ENCODE results near the gene SETD6.

The SETD6 gene

DNA sequence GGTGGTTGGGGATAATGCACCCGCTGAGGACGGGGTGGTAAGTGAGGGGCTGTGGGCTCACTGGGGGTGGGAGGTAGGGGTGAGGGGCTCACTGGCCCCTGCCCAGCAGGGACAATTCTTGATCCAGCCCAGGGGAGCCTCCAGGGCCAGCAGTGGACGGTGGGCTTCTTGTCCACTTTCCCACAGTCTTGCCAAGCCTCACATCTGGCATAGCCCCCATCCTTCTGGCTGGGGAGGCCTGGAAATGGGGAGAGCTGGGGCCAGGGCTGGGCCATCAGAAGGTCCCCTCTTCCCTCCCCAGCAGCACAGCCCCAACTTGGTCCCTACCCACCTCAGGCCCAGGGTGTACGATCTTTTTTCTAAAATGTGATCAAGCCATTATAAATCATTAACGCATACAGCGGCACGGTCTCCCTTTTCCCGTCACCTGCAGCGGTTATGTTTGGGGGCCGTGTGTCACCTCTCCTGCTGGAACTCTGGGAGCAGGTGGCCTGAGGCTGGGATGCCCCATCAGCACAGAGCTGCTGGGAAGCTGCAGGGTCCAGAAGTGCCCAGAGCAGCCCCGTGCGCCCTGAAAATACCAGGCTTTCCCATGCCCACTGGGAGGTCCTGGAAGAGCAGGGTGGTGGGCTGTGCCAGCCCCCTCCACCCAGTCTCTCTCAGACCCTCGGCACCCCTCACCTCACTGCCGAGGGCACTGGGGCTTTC is 7.2 kb upstream of the SETD6 start:
- in situ Hi-C loops (cut with MboI; ENCODE audit: low sequenced_read_pairs) = no loop called here
- no peaks in the 10 kb centered on the region for H3K4me1 ChIP-seq
- no peak for DNase-seq (ENCODE audit: low spot score in 2 of 2)
- no peak overlapping the region for H3K4me3 ChIP-seq
- no peaks in the 10 kb centered on the region for H3K9me3 ChIP-seq
- H3K36me3 ChIP-seq (replicated peaks) = no peaks in the 10 kb centered on the region
- H3K27me3 ChIP-seq (ENCODE audit: low read depth) = no peaks in the 10 kb centered on the region

DNA sequence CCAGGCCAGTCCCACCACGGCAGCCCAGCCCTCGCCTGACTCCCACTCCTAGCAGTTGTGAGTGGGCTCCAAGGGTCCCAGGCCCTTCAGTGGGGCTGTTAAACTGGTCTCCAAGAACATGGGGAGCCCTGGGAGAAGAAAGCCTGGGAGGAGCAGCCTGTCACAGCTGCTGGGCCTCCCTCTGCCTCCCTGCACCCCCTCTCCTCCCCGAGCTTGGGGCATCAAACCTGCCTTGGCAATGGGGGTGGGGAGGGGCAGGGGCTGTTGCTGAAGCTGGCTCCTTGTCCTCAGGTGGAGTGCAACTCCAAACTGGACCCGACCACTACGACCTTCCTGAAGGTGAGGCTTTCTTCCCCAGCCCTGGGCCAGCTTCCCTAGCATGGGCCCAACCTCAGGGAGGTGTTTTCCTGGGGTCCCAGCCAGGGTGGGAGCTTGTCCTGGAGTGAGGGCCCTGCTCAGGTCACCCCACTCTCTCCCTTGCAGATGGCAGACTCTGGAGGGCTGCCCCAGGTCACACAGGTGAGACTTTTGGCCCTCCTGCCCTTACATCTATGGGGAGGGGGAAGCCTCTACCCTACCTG is 6.6 kb upstream of the SETD6 start:
- H3K9me3 ChIP-seq = no peaks in the 10 kb centered on the region
- no peaks in the 10 kb centered on the region; the same call in 1 of the 2 replicates for H3K4me1 ChIP-seq
- no peak overlapping the region for H3K4me3 ChIP-seq
- no peak for DNase-seq (ENCODE audit: low spot score in 2 of 2)
- in situ Hi-C loops (cut with MboI; ENCODE audit: low sequenced_read_pairs) = no loop called here
- no peaks in the 10 kb centered on the region for H3K36me3 ChIP-seq (replicated peaks)
- no peaks in the 10 kb centered on the region for H3K27me3 ChIP-seq (ENCODE audit: low read depth)

DNA sequence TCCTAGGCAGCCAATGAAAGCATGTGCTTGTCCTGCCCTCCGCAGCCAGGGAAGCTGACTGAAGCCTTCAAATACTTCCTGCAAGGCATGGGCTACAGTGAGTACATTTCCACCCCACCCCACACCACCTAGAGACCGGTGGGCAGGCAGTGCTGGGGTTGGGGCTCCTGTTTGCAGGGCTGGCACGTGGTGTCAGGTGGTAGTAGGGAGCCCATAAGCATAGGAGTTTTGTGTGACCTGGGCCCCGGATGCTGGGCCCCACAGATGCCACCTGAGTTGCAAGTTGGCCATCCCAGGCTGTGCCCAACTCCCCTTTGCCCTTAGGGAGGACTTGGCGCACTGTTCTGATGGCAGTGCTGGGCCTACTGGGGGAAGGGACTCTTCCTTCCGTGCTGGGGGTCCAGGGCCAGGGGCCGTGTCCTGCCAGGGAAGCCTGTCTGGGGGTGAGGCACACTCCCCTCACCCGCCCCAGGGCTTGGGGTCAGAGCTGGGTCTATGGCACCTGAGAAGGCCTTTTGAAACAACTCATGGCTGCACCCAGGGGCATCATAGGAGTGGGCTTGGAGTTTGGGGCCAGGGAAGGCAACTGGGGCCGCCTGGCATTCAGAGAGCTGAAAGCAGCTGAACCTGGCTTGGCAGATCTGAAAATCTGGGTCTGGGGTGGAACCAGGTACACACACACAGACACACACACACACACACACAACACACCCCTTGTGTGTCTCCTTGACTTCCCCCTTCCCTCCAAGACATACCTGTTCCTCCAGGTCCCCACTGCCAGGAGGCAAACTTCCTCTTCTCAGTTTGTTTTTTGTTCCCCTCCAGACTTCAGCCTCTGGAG is 5.8 kb upstream of the SETD6 start:
- no peak for DNase-seq (ENCODE audit: low spot score in 2 of 2)
- H3K36me3 ChIP-seq (replicated peaks) = no peaks in the 10 kb centered on the region
- no peaks in the 10 kb centered on the region for H3K9me3 ChIP-seq
- in situ Hi-C loops (cut with MboI; ENCODE audit: low sequenced_read_pairs) = no loop called here
- H3K4me3 ChIP-seq = no peak overlapping the region
- no peaks in the 10 kb centered on the region for H3K27me3 ChIP-seq (ENCODE audit: low read depth)
- H3K4me1 ChIP-seq = peaks cover 6% of the 10 kb centered on the region; the same call in 1 of the 2 replicates

DNA sequence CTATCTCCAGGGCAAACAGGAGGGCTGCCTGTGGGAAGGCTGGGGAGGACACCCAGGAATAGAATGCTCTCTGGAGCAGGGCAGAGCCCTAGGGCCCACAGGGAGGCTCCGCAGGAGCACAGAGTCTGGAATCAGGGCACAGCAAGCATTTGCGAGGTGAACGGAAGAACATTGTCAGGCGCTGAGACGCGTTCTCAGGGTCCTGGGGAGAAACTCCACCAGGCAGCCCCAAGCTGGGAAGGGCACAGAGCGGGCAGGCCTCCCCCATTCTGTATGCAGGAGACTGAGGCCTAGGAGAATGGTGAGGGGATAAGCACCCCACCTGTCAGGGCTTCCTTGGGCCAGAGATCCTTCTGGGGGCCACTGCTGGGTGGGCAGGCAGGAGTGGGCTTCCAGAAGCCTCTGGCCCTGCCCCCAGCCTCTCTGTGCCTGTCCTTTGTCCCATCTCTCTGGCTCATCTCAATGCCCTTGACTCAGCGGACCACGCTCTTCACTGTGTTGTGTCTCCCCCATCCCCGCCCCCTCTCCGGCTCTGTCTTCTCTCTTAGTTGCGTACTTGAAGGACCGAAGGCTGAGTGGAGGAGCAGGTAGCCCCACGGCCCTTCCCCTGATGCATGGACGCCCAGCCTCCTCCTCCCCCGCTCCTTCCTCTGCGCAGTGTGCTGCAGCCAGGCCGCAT is 5.1 kb upstream of the SETD6 start:
- H3K36me3 ChIP-seq (replicated peaks) = no peaks in the 10 kb centered on the region
- no peak for DNase-seq (ENCODE audit: low spot score in 2 of 2)
- no peak overlapping the region for H3K4me3 ChIP-seq
- H3K27me3 ChIP-seq (ENCODE audit: low read depth) = no peaks in the 10 kb centered on the region
- peaks cover 10% of the 10 kb centered on the region for H3K4me1 ChIP-seq
- H3K9me3 ChIP-seq = no peaks in the 10 kb centered on the region
- in situ Hi-C loops (cut with MboI; ENCODE audit: low sequenced_read_pairs) = no loop called here

- DNase-seq (ENCODE audit: low spot score in 2 of 2) = no peak
- Histone ChIP-seq H3K4me1 (peaks cover 10% of the 10 kb centered on the region), H3K27me3 (ENCODE audit: low read depth) (no peaks in the 10 kb centered on the region), H3K36me3 (replicated peaks) (no peaks in the 10 kb centered on the region), H3K9me3 (no peaks in the 10 kb centered on the region), H3K4me3 (no peak overlapping the region)
- in situ Hi-C loops (cut with MboI; ENCODE audit: low sequenced_read_pairs) = no loop called here
Observed at GRCh38 chr16:58510776-58511628, 4.3 kb upstream of the SETD6 start.

- in situ Hi-C loops (cut with MboI; ENCODE audit: low sequenced_read_pairs) = no loop called here
- H3K4me3 ChIP-seq = no peak overlapping the region
- peaks cover 19% of the 10 kb centered on the region for H3K4me1 ChIP-seq
- H3K36me3 ChIP-seq (replicated peaks) = peaks cover 8% of the 10 kb centered on the region
- H3K9me3 ChIP-seq = no peaks in the 10 kb centered on the region
- peak; percentile 48 to 91 for DNase-seq (ENCODE audit: low spot score in 2 of 2)
- no peaks in the 10 kb centered on the region for H3K27me3 ChIP-seq (ENCODE audit: low read depth)
Observed at GRCh38 chr16:58511933-58512815, 3.1 kb upstream of the SETD6 start.

DNA sequence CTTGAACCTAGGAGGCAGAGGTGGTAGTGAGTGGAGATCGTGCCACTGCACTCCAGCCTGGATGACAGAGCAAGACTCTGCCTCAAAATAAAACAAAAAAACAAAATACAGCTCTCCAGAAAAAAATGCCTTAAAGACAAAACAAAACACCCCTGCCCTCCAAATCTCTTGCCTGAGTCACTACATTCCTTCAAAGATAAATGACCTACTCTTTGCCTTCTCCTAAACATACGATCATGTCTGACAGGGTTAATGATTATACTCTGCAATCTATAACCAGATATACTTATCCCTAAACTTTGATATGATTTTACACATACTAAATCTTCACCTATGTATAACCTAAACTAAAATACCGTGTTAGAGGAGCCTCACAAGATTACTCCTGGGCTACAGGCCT is 1.4 kb upstream of the SETD6 start:
- Histone ChIP-seq H3K27me3 (ENCODE audit: low read depth) (no peaks in the 10 kb centered on the region), H3K9me3 (no peaks in the 10 kb centered on the region), H3K4me1 (peaks cover 19% of the 10 kb centered on the region), H3K36me3 (replicated peaks) (peaks cover 26% of the 10 kb centered on the region), H3K4me3 (no peak overlapping the region)
- in situ Hi-C loops (cut with MboI; ENCODE audit: low sequenced_read_pairs) = no loop called here
- no peak for DNase-seq (ENCODE audit: low spot score in 2 of 2)

- Histone ChIP-seq H3K36me3 (replicated peaks) (peaks cover 48% of the 10 kb centered on the region), H3K27me3 (ENCODE audit: low read depth) (no peaks in the 10 kb centered on the region), H3K4me3 (peak overlapping the region; percentile 62), H3K9me3 (no peaks in the 10 kb centered on the region), H3K4me1 (peaks cover 19% of the 10 kb centered on the region)
- DNase-seq (ENCODE audit: low spot score in 2 of 2) = peak; percentile 22 to 52
- in situ Hi-C loops (cut with MboI; ENCODE audit: low sequenced_read_pairs) = no loop called here
Observed at GRCh38 chr16:58515871-58516767, 802 bp downstream of the SETD6 start.

DNA sequence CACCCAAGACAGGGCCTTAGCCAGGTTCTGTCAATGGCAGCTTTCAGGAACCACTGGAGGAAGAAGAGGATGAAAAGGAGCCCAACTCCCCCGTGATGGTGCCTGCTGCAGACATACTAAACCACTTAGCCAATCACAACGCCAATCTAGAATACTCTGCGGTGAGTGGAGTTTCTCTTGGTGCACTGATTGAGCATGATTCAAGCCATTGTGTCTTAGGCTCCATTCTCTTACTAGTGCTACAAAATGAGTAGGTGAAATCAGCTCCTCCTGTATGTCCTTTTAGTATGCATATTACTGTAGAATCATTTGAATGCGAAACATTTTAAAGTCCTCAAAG is 1.4 kb downstream of the SETD6 start:
- no peaks in the 10 kb centered on the region for H3K27me3 ChIP-seq (ENCODE audit: low read depth)
- H3K4me3 ChIP-seq = peak overlapping the region; percentile 62; the same call in 1 of the 2 replicates
- in situ Hi-C loops (cut with MboI; ENCODE audit: low sequenced_read_pairs) = no loop called here
- H3K36me3 ChIP-seq (replicated peaks) = peaks cover 54% of the 10 kb centered on the region
- peak in 1 of 2 experiments; percentile 25 for DNase-seq (ENCODE audit: low spot score in 2 of 2)
- H3K9me3 ChIP-seq = no peaks in the 10 kb centered on the region
- peaks cover 19% of the 10 kb centered on the region for H3K4me1 ChIP-seq

GRCh38 chr16:58518083-58518979 is 3.0 kb downstream of the SETD6 start:
- Histone ChIP-seq H3K9me3 (no peaks in the 10 kb centered on the region), H3K36me3 (replicated peaks) (peaks cover 69% of the 10 kb centered on the region), H3K27me3 (ENCODE audit: low read depth) (no peaks in the 10 kb centered on the region), H3K4me3 (no peak overlapping the region), H3K4me1 (peaks cover 19% of the 10 kb centered on the region)
- in situ Hi-C loops (cut with MboI; ENCODE audit: low sequenced_read_pairs) = no loop called here
- DNase-seq (ENCODE audit: low spot score in 2 of 2) = no peak

DNA sequence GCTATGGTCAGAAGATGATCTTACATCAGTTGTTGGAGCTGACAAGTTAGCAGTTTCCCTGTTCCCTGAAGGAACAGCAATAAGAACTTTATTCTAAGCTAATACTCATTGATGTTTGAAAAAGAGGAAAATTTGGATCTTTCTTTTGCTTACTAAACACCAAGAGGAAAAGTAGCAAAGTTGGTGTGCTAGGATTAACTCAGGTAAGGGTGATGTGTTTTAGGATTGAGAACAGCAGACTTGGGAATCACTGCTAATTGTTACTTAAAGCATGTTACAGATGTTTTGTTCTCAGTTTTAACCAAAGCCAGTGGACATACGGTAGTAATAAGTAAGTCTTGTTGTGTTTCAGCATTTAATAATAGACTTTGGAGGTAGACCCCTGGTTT is 3.7 kb downstream of the SETD6 start:
- no peak overlapping the region for H3K4me3 ChIP-seq
- in situ Hi-C loops (cut with MboI; ENCODE audit: low sequenced_read_pairs) = no loop called here

More for the DNA sequence above, 3.7 kb downstream of the SETD6 start:
- Histone ChIP-seq H3K36me3 (replicated peaks) (peaks cover 75% of the 10 kb centered on the region), H3K9me3 (no peaks in the 10 kb centered on the region), H3K27me3 (ENCODE audit: low read depth) (no peaks in the 10 kb centered on the region), H3K4me1 (peaks cover 17% of the 10 kb centered on the region)
- DNase-seq (ENCODE audit: low spot score in 2 of 2) = no peak

Measured in HAP-1 (cell line).